Kasumi-1 (cell line): Measurements from ENCODE around the gene ABCB9.
"Not testable (repeated sequence)": the region's sequence is repeated elsewhere in the genome, so short reads cannot be mapped to it uniquely, and the experiment has no call there.

Experiments
- DNase-seq, 2 experiments: peaks; one replicate each; lab custom pipeline; 2025; lab: John Stamatoyannopoulos, UW

Gene ABCB9

DNA sequence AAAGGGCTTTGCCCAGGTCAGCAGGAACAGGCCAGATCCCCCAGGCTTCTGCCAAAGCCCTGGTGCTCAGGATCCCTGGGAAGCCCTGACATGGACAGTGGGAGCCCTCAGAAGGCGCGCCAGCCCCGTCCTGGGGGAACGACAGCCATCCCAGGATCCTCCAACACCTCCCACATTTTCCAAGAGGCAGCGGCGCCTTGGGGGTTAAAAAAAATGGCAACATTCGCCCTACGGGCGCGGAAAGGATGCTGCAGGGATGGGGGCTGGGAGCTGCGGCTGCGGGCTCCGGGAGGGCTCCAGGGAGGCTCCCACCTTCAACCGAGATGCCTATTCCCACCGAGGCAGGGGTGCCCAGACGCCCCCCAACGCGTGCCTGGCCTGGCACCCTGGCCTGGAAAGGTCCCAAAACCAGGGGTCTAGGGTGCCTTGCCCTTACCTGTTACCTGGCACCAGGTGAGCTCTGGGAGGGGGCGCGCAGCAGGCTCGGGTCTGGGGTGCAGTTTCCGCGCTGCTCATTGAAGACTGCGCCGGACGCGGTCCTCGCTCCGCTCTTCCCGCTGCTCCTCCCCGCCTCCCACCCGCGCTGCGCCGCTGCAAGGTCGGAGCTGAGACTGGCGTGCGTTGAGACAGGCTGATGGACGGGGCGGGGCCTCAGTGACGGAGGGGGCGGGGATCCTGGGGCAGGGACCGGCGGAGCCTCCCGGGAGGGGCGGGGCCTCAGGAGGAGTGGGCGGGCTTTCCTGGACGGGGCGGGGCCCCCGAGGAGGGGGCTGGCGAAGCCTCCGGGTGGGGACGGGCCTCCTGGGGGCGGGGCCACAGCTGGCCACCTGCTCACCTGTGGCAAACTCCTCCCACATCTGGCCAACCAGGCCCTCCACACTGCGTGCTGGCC is at the start of gene ABCB9:
Gene ABCB9, minus strand, starts transcription at position 613 of the 892 bp plus-strand sequence. CDS start 6,228 bp downstream, outside the sequence.
- DNase-seq = peak; percentile 89 to 90

DNA sequence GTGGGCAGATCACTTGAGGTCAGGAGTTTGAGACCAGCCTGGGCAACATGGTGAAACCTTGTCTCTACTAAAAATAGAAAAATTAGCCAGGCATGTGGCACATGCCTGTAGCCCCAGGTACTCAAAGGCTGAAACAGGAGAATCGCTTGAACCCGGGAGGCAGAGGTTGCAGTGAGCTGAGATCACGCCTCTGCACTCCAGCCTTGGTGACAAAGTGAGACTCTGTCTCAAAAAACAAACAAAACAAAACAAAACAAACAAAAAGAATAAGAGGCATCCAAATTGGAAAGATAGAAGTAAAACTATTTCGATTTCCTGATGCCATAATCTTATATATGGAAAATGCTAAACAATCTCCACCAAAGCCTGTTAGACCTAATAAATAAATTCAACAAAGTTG is 48.2 kb upstream of the ABCB9 start:
- DNase-seq = not testable (repeated sequence)

DNA sequence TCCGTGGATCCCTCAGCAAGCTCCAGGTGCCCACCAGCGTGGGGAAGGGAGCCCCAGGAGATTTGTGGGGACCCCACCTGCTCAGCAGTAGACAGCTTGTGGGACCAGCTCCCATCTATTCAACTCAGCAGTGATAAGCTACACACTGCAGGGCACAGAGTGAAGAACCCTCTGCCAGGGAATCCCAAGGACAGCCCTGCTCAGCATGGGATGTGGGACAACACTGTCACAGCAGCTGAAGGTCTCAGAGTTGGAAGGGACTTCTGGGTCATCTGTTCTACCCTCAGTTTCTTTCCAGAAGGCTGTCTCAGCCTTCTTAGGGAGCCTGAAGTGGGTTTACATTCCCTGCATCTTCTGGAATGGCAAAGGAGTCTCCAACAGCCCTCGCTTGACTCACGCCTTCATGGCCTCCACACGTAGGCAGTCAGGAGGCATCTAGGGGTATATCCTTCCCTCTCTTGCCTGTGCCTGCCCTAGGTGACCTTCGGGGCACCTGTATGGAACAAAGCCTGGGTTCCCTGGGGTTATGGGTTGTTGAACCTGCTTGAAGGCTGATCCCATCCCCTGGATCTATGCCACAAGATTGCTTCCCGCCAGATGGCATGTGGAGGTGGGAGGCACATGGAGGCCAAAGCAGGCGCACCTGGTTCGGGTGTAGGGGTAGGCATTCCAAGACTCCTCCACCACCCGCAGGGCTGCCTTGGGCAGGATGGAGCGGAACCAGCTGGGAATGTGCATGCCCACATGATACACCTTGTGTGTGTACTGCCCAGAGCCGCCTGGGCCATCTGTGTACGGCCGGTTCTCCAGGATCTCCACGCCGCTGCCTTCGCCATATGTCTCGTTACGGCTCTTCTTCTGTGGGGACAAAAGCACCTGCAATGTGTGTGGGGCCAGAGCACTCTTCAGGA is 47.2 kb upstream of the ABCB9 start:
- DNase-seq = no peak

DNA sequence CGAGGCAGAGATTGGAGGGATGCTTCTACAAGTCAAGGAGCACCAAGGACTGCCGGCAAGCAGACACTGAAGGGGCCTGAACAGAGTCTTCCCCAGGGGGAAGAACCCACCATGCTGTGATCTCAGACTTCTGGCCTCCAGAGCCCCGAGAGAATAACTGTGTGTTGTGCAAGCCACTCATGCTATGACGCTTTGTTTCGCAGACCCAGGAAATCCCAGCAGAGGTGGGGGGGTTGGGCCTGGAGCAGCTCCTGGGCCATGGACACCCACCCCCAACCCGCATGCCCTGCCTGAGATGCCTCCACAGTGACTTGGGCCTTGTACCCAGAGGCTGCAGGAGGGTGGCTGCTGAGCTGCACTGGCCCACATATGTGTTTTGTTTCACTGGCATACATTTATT is 45.4 kb upstream of the ABCB9 start:
- no peak for DNase-seq

- no peak for DNase-seq
Measured at GRCh38 chr12:123010681-123011080, 44.4 kb upstream of the ABCB9 start.

DNA sequence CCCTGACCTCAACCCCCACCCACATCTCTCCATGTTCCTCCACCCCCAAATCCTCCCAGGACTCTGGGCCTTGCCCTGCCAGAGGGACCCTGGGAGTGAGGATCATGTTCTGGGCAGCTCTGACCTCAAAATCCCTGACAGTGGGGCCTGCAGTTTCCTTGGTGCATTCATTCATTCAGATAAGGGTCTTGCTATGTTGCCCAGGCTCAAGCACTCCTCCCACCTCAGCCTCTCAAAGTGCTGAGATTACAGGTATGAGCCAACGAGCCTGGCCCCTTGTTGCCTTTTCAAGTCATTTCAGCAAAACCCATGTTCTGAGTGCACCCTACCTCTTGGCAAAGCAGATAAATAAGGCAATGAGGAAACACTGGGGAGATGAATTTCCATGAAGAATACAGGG is 43.8 kb upstream of the ABCB9 start:
- no peak for DNase-seq

GRCh38 chr12:123006977-123007376 is 40.7 kb upstream of the ABCB9 start:
- no peak for DNase-seq

DNA sequence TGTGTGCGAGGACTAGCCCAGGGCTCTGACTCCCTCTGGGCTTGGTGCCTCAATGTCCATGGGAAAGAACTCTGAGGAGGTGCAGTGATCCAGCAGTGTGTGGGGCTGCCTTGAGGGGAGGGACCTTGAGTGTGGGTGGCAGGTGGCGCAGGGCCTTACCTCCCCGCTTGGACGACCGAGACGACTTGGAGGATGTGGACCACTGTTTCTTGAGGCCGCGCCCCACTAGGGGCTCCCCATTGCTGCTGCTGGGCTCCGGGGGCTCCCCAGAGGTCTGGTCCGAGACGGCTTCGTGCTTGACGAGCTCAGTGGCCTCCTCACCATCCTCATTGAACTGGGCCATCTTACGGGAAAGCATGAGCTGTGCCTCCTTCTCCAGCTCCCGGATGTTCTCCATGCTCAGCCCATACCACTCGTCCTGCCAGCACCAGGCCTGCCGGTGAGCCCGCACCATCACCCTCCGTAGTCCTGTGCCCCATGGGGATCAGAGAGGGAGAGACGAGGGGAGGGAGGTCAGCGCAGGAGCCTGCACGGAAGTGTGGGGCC is 38.9 kb upstream of the ABCB9 start:
- DNase-seq = no peak

- DNase-seq = no peak
Measured at GRCh38 chr12:123004287-123004686, 38.0 kb upstream of the ABCB9 start.

- DNase-seq = no peak
Measured at GRCh38 chr12:123003257-123003656, 37.0 kb upstream of the ABCB9 start.

GRCh38 chr12:123001464-123001863 is 35.2 kb upstream of the ABCB9 start:
- no peak for DNase-seq

DNA sequence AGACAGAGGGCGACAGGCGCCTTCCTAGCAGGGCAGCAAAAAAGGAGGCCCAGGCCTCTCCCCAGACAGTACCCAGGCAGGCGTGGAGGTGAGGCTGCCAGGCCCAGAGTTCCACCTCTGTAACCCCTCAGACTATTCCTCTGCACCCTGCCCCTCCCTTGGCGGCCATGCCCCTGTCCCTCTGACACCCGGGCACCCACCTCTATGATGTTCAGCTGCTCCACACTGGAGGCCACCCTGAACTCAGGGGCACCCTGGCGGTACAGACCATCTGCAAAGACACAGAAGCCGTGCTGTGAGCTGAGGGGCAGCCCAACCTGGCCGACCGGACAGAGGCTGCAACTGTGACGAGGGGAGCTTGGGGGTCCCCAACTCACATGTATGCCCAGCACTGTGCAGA is 34.3 kb upstream of the ABCB9 start:
- DNase-seq = no peak

DNA sequence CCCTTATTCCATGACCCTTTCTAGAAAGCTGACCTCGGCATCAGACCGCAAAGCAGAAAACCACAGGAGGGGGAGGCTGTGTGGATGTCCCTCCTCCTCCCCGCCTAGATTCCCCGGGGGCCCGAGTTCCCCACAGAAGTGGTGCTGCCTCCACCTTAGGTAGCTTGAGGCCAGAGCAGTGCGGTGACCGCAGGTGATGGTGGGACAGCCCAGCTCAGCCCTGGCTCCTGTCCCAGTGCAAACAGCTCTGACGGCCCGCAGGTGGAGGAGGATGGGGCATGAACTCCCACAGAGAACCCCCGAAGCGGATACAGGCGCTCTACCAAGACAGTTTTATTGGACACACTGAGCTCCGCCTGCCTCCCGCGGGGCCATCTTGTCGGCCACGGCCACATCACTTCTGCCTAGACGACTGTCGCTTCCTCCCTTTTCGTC is 33.7 kb upstream of the ABCB9 start:
- no peak for DNase-seq

DNA sequence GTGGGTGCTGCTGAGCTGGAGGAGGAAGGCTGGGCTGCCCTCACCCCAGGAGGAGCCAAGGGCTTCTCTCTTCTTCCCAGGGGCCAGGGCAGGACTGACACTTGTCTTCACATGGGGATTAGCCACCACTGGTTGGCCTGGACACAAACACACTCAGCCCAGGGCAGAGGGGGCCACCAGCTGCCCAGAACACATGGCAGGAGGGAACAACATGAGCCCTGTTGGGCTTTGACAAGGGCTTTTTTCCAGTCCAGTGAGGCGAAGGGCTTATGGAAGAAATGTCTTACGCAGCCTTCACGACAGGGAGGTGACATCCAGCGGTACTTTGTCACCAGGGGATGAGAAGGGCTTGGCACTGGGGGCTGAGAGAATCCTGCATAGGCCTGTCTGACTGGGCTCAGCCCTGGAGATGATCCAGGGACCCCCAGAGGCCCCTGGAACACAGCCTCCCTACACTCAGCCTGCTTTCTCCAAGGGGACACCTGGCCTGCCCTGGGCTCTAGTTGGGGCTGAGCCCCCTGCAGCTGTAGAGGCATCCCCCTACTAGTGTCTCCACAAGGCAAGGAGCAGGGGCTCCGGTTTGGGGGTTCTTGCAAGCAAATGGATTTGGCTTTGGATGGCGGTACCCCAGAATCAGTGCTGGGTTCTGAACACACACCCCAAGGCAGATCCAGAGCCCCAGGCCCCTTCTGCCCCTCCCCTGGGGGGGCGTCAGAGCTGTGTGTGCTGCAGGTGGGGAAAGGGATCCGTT is 33.1 kb upstream of the ABCB9 start:
- no peak for DNase-seq

GRCh38 chr12:122998316-122998715 is 32.1 kb upstream of the ABCB9 start:
- DNase-seq = no peak

DNA sequence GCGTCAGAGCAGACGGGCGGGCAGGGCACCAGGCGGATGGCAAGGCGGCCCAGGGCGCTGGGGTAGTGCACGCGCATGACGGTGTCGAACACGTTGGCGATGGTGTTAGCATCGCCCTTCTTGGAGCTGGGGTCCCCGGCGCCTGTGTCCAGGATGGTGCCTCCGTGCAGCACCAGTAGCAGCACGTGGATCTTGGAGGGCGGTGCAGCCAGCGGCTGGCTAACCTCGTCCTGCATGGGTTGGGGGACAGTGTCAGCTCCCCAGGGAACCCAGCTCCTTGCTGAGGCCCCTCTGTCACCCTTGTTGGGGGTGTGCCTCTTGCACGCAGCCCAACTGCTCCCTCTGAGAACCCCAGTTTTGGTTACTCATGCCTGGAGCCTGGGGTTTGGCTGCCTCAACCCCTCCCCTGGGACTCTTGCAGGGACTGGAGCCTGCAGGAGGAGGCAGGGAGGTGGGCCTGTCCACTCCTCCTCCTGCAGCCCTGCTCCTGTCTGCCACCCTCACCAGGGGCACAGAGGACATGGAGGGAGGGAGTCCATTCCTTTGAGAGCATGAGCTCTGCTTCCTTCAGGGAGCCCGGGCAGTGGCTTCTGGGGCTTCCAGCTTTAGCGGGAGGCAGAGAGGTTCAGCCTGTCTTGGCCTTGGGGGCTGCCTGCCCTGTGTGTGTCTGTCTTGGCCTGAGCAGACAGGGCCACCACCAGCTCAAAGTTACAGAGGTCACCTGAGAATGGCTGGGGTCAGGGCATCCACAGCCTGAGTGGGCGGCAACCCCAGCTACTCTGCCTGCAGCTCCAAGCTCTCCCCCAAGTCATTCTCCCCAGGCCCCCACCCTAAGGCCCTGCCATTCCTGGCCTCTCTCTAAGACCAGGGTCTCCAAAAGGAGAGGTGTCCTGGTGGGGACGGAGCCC is 31.3 kb upstream of the ABCB9 start:
- no peak for DNase-seq

GRCh38 chr12:122996621-122997342 is 30.5 kb upstream of the ABCB9 start:
- DNase-seq = no peak

DNA sequence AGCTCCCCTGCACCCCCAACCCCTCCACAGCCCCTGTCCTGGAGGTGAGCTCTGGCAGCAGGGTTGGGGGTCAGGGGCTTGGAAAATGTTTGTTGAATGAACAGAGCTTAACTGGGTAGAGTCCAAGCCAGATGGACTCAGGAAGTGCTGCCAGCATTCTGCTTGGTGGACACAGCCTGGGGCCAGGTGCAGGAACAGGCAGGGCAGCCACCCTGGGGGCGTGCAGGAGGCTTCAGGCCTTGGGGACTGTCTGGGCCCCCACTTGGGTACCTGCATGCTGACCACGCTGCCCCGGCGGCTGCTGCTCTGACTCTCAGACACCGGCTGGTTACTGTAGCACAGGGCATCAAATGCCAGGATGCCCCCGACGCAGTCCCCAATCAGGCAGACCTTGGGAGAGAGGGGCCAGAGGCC is 29.9 kb upstream of the ABCB9 start:
- no peak for DNase-seq

- DNase-seq = no peak
Measured at GRCh38 chr12:122995503-122996187, 29.4 kb upstream of the ABCB9 start.
